BJ (cell line): ENCODE data around the gene PALD1. TPM values are rescaled to one million over a fixed set of nuclear protein-coding genes. Genes with fewer than 3 reads are reported as not detected.
A peak's percentile ranks its signal among the peaks of the same experiment; 100 is the strongest.

ENCODE experiments used
- CTCF ChIA-PET: fragments of 350-600 bp; formaldehyde crosslinking; extraction: SDS; loops from one replicate; lab custom pipeline; 2021; ENCODE audit warnings: antibody characterized with exemption, inconsistent platforms; lab: Yijun Ruan, JAX
- POLR2A ChIA-PET: fragments of 300-600 bp; sonication (Branson Sonifier 250); formaldehyde crosslinking; extraction: SDS; loops from one replicate; lab custom pipeline; 2021; ENCODE audit warnings: antibody characterized with exemption; lab: Charles Lee
- DNase-seq: peaks from one replicate; pipeline ENCODE4 v3.0.0-alpha.2; 2011; ENCODE audit warnings: low read depth
- H3K27me3 ChIP-seq: 2 replicates; pipeline ENCODE4 v1.6.0; 2011; ENCODE audit warnings: low read length; ENCODE audit not compliant: control insufficient read depth, insufficient read depth
- H3K36me3 ChIP-seq: 2 replicates; pipeline ENCODE4 v1.5.1; 2011; ENCODE audit warnings: low read length; ENCODE audit not compliant: control insufficient read depth, insufficient read depth
- H3K4me3 ChIP-seq: 2 replicates; pipeline ENCODE4 v1.5.1; 2011; ENCODE audit warnings: low read depth, mild to moderate bottlenecking, control low read depth, low read length
- polyA plus RNA-seq: library from polyadenylated mRNA; depleted of rRNA; stranded (reverse); fragments of >200 nt; gene quantifications from 2 replicates; pipeline ENCODE4 v1.2.3, GENCODE V29; 2011
- TF ChIP-seq, protein P1 (sequence below): IDR thresholded peaks from 2 replicates; pipeline ENCODE4 v1.5.1; 2011; ENCODE audit warnings: low read depth, mild to moderate bottlenecking, control low read depth, inconsistent platforms, low read length, moderate library complexity; ENCODE audit not compliant: insufficient read depth

Gene PALD1
- polyA plus RNA-seq, 1 experiment: 0.10 TPM

DNA sequence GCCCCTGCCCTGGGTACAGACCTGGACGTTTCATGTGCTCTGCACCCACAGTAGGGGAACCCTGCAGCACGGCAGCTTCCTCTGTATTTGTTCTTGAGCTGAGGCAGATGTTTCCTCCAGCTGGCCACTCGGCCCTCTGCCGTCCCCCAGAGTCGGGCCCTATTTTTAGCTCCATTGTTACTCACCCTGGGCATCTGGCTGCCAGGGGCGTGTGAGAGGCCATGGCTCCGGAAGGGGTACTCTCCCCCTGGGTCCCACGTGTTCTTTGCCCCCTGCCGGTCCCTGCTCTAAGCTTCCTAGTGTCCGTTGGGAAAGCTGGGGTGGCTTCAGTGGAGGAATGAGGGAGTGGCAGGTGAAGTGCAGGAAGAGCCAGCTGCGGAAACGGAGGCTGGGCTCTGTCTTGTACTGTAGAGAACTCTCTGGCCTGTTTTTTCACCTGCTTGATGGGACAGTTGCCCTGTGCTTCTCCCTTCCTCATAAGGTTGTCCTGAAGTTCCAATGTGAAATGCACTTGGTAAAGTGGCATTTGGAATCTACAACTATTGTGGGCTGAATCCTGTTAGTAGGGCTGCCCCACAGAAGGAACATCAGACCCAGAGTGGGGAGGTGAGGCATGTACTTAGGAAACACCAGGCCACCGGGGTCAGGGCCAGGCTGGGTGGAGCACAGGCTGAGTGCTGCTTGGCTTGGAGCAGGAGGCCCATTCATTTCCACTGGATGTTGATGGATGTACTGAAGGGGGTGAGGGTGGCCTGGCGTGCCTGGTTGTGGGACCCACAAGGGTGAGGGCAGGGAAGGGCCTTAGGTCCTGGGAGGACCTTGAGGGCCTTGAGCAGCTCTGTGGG lies 30.6 kb downstream of the PALD1 start:
- no peak overlapping the region for H3K4me3 ChIP-seq
- no peak for DNase-seq
- H3K36me3 ChIP-seq: no peaks in the 10 kb centered on the region
- TF ChIP-seq, protein P1, sequence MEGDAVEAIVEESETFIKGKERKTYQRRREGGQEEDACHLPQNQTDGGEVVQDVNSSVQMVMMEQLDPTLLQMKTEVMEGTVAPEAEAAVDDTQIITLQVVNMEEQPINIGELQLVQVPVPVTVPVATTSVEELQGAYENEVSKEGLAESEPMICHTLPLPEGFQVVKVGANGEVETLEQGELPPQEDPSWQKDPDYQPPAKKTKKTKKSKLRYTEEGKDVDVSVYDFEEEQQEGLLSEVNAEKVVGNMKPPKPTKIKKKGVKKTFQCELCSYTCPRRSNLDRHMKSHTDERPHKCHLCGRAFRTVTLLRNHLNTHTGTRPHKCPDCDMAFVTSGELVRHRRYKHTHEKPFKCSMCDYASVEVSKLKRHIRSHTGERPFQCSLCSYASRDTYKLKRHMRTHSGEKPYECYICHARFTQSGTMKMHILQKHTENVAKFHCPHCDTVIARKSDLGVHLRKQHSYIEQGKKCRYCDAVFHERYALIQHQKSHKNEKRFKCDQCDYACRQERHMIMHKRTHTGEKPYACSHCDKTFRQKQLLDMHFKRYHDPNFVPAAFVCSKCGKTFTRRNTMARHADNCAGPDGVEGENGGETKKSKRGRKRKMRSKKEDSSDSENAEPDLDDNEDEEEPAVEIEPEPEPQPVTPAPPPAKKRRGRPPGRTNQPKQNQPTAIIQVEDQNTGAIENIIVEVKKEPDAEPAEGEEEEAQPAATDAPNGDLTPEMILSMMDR: 0 out of 2 replicates have a peak, but pooled peaks have one; percentile 9
- H3K27me3 ChIP-seq: peaks cover 2% of the 10 kb centered on the region; the same call in 1 of the 2 replicates
- POLR2A ChIA-PET: no interaction called here
- CTCF ChIA-PET: interaction anchor here (0.8 kb wide), 1 partner anchor 48 kb away, joined by 3 read pairs; no protein-coding TSS in a partner anchor

- Histone ChIP-seq H3K36me3 (no peaks in the 10 kb centered on the region), H3K4me3 (no peak overlapping the region), H3K27me3 (peaks cover 2% of the 10 kb centered on the region; the same call in 1 of the 2 replicates)
- no peak for DNase-seq
- CTCF ChIA-PET: no interaction called here
- POLR2A ChIA-PET: no interaction called here
- TF ChIP-seq, protein P1: no peak
These were observed 31.2 kb downstream of the PALD1 start for GRCh38 chr10:70509757-70510147.

DNA sequence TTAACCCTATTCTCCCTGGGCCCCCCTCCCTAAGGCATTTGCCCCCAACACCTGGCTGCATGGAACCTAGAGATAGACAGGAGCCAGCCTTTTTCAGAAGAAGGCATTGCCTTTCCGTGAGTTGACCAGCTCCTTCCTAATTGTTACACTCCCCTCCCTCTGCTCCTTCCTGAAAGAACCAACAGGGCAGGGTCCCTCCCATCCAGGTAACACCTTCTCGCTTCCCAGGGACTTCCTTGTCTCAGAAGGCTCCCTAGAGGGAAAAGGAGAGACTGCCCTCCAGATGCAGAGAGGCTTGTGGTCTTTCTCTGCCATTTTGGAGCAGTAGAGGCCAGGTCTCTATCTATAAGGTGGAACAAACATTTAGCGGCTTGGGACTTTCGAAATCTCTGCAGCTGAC lies 31.9 kb downstream of the PALD1 start:
- TF ChIP-seq, protein P1: no peak
- DNase-seq: no peak
- no peaks in the 10 kb centered on the region for H3K36me3 ChIP-seq
- H3K27me3 ChIP-seq: peaks cover 2% of the 10 kb centered on the region; the same call in 1 of the 2 replicates
- H3K4me3 ChIP-seq: no peak overlapping the region
- CTCF ChIA-PET: no interaction called here
- POLR2A ChIA-PET: no interaction called here

- H3K36me3 ChIP-seq: no peaks in the 10 kb centered on the region
- no peak overlapping the region for H3K4me3 ChIP-seq
- TF ChIP-seq, protein P1: no peak
- DNase-seq: no peak
- POLR2A ChIA-PET: no interaction called here
- CTCF ChIA-PET: no interaction called here
- peaks cover 2% of the 10 kb centered on the region; the same call in 1 of the 2 replicates for H3K27me3 ChIP-seq
These were observed 32.3 kb downstream of the PALD1 start for GRCh38 chr10:70510904-70511303.

DNA sequence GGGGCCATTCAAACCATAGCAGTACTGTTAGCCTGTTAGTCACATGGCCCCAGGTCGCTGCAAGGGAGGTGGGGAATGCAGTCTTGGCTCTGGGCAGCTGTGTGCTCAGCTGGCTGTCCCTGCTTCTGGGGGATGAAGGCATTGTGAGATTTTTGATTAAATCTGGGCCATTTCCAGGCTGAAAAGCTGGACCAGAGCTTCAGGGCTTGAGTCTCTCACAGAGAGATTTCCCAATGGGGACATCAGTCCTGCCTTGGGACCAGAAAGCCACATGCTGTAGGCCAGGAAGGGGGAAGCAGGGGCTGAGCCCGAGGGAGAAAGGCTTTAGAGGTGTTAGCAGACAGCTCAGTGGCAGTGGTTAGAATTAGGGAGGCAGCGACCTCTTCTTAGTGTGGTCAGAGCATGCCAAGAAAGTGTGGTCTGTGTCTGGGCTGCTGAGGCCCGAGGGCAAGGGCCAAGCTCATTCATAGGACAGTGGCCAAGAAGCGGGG lies 33.6 kb downstream of the PALD1 start:
- CTCF ChIA-PET: interaction anchor here (1.9 kb wide), 1 partner anchor 9 kb away, joined by 4 read pairs; no protein-coding TSS in a partner anchor
- TF ChIP-seq, protein P1: no peak
- DNase-seq: no peak
- no peaks in the 10 kb centered on the region for H3K36me3 ChIP-seq
- no peak overlapping the region for H3K4me3 ChIP-seq
- peaks cover 2% of the 10 kb centered on the region; the same call in 1 of the 2 replicates for H3K27me3 ChIP-seq
- POLR2A ChIA-PET: interaction anchor here (0.6 kb wide), 1 partner anchor 27 kb away, joined by 10 read pairs; no protein-coding TSS in a partner anchor
